Activated CD8-positive, alpha-beta memory T cell treated with anti-CD3 and anti-CD28 coated beads for 36 hours (primary cell): ENCODE results near the gene CEP41. TPM values are rescaled to one million over a fixed set of nuclear protein-coding genes. Genes with fewer than 3 reads are reported as not detected.
"Not testable (repeated sequence)": the region's sequence is repeated elsewhere in the genome, so short reads cannot be mapped to it uniquely, and the experiment has no call there.

Source experiments
- CTCF ChIA-PET: fragments of 350-600 bp; sonication (Branson Sonifier 250); formaldehyde crosslinking; loops from one replicate; lab custom pipeline; 2021; ENCODE audit warnings: antibody characterized with exemption; lab: Charles Lee
- POLR2A ChIA-PET: fragments of 350-600 bp; sonication (Branson Sonifier 250); formaldehyde crosslinking; loops from one replicate; lab custom pipeline; 2021; ENCODE audit warnings: antibody characterized with exemption; lab: Charles Lee
- total RNA-seq, 2 experiments: library from RNA; stranded (reverse); gene quantifications; one replicate each; pipeline ENCODE4 v1.2.3, GENCODE V29; 2021

CEP41 gene
- total RNA-seq, 2 experiments from 2014 or later: 21.6 to 22.3 TPM

DNA sequence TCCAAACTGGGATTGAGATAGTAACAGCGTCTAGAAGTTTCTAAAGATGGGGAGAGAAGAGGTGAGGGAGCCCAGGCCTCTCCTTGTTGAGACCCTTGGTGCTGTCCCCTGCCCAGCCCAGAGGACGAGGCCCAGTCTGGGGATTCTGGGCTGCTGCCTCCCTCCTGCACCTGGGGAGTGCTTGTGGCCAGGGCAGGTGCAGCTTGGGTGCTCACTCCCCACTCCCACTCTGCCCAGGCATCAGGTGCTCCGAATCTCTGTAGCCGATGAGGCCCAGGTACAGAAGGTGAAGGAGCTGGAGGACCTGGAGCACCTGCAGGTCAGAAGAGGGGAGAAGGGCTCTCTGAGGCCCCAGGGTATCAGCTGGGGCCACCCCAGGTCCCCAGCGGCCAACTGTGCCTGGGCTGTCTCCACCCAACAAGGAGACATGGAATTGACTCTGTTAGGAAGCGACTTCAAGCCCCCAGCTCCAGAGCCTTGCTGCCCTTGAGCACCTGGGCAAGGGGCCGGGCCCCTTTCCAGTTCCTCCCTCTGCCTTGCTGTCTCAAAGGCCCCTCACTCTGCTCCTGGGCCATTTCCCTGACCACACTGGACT, 59.9 kb downstream of the CEP41 start:
- POLR2A ChIA-PET: no interaction called here

GRCh38 chr7:130379921-130380860, 60.6 kb downstream of the CEP41 start, which contains the start of gene CPA1:
CPA1 (plus strand) TSS chr7:130380494; CDS start chr7:130380521, 27 bp downstream.
- POLR2A ChIA-PET: no interaction called here
- CTCF ChIA-PET: no interaction called here

More for the DNA sequence above, 59.9 kb downstream of the CEP41 start:
- CTCF ChIA-PET: no interaction called here

GRCh38 chr7:130379532-130379920, 61.3 kb downstream of the CEP41 start:
- POLR2A ChIA-PET: no interaction called here
- CTCF ChIA-PET: no interaction called here

- POLR2A ChIA-PET: no interaction called here
- CTCF ChIA-PET: no interaction called here
These were observed 61.8 kb downstream of the CEP41 start for GRCh38 chr7:130379019-130379418.

GRCh38 chr7:130377178-130377577, 63.6 kb downstream of the CEP41 start:
- ChIA-PET POLR2A (no interaction called here), CTCF (no interaction called here)

DNA sequence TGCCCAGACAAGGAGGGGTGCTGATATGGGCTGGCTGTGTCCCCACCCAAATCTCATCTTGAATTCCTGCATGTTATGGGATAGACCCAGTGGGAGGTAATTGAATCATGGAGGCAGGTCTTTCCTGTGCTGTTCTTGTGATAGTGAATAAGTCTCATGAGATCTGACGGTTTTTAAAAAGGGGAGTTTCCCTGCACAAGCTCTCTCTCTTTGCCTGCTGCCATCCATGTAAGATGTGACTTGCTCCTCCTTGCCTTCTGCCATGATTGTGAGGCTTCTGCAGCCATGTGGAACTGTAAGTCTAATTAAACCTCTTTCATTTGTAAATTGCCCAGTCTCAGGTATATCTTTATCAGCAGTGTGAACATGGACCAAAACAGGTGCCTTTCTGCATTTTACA, 64.4 kb downstream of the CEP41 start:
- POLR2A ChIA-PET: not testable (repeated sequence)
- CTCF ChIA-PET: interaction anchor here (0.6 kb wide), 1 partner anchor 14 kb away, joined by 3 read pairs; no protein-coding TSS in a partner anchor

- ChIA-PET CTCF (no interaction called here), POLR2A (no interaction called here)
These were observed 66.3 kb downstream of the CEP41 start for GRCh38 chr7:130374507-130374906.

- ChIA-PET CTCF (interaction anchor here (0.5 kb wide), 1 partner anchor 19 kb away, joined by 3 read pairs; no protein-coding TSS in a partner anchor), POLR2A (no interaction called here)
These were observed 68.2 kb downstream of the CEP41 start for GRCh38 chr7:130372402-130373165.

DNA sequence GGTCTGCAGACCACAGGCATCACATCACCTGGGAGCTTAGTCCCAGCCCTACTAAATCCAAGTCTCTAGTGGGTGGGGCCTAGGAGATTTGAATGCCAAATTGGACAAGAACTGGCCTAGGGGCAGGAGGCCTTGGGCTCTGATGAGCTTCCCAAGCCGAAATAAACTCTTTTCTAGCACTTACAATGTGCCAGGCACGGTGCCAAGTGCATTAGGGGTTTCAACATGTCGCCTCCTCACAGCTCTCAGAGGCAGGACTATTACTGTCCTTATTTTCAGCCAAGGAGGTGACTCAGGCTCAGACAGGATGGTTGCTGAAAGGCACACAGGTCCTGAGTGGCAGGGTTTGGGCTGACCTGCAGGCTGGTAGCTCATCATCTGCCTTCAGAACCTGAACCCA, 69.8 kb downstream of the CEP41 start:
- CTCF ChIA-PET: no interaction called here
- POLR2A ChIA-PET: no interaction called here

DNA sequence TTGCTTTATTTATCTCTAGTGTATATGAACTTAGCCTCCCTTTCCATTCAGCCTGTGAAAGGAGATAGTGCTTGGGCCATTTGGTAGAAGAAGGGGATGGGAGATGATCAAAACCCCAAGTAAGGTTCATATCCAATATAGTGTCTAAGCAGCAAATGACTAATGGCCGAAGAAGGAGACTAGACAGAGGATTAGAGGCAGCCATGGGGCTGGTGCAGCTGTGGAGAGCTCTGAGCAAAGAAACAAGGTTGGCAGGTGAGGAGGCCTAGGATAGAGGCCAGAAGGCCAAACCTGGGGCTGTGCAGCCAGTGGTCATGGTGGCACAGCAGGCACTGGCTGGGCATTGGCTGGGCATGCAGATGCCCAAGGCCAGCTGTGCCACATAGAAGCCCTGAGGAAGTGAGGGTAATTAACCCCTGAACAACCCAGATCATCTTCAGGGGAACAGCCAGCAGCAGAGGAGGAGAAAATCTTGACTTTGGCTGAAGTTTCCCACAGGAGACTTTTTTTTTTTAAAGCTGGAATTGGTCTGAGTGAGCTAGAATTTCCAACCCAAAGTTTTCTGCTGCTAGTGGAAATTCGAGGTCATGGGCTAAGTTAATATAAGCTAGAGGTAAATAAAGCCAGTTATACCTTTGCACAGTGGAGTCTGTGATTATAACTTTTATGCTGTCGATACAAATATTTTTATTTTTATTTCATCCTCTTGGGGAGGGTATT, 70.8 kb downstream of the CEP41 start:
- CTCF ChIA-PET: no interaction called here
- POLR2A ChIA-PET: no interaction called here

DNA sequence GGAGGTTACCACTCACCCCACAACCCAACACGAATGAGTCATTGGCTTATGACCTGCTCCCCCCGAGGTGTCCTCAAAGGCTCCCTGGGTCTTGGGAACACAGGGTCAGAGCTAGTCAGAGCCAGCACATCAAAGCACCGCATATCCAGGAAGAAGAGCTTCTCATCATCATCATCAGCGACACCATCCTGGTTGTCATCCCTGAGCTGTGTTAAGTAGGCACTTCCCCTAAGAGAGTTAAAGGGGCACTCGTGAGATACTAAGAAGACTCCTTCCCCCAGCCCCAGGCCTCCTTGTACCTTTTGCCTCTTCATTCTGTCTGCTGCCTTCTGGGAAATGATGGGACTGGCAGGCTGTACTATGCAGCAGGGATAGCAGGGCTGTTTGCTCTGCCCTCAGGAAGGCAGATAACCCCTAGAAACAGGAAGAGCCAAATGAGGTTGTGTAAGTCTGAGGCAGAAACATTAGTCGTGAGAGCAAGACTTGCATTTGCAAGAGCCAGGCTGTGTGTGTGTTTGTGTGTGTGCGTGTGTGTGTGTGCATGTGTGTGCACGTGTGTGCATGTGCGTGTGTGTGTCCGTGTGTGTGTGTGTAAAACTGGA, 71.6 kb downstream of the CEP41 start:
- CTCF ChIA-PET: no interaction called here
- POLR2A ChIA-PET: interaction anchor here (0.7 kb wide), 1 partner anchor 164 kb away, joined by 3 read pairs; the partner anchor contains the start of gene TMEM209

- ChIA-PET CTCF (interaction anchor here (0.6 kb wide), 1 partner anchor 496 kb away, joined by 4 read pairs; no protein-coding TSS in a partner anchor), POLR2A (no interaction called here)
These were observed 72.7 kb downstream of the CEP41 start for GRCh38 chr7:130367836-130368746.

- ChIA-PET CTCF (no interaction called here), POLR2A (no interaction called here)
These were observed 73.6 kb downstream of the CEP41 start for GRCh38 chr7:130367088-130367755.

- CTCF ChIA-PET: no interaction called here
- POLR2A ChIA-PET: no interaction called here
These were observed 74.3 kb downstream of the CEP41 start for GRCh38 chr7:130366564-130366963.

- POLR2A ChIA-PET: no interaction called here
- CTCF ChIA-PET: no interaction called here
These were observed 75.0 kb downstream of the CEP41 start for GRCh38 chr7:130365511-130366441.

- CTCF ChIA-PET: no interaction called here
- POLR2A ChIA-PET: no interaction called here
These were observed 75.7 kb downstream of the CEP41 start for GRCh38 chr7:130365088-130365487.
